A673 (cell line): ENCODE data around the gene ADAM10.

ENCODE experiments used
- EZH2 ChIP-seq: fragments of 200-600 bp; sonication (generic); IDR thresholded peaks from 2 replicates; pipeline ENCODE4 v1.6.1; 2017; ENCODE audit warnings: borderline replicate concordance, low read depth, mild to moderate bottlenecking, mixed read lengths, antibody characterized with exemption, low read length; ENCODE audit not compliant: poor library complexity, severe bottlenecking
- TF ChIP-seq, protein P1 (sequence below): fragments of 300-800, 200-600 bp; sonication (generic); conservative IDR thresholded peaks from 2 replicates; pipeline ENCODE4 v1.5.1; 2017; ENCODE audit warnings: low read depth, mild to moderate bottlenecking, antibody characterized with exemption, low read length, moderate library complexity, mixed read lengths

DNA sequence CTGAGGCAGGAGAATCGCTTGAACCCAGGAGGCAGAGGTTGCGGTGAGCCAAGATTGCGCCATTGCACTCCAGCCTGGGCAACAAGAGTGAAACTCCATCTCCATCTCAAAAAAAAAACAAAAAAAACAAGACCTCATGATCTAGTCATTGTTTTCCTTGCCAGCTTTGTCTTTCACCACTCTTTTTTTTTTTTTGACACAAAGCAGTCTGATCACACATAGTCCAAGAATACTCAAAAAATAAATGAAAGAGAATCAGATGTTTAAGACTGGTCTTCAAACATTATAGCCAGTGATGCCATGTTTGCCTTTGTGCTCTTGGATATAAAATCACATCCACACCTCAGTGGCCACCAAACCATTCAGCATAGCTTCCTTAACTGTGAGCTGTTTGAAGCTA lies 5.8 kb upstream of the ADAM10 start:
- TF ChIP-seq, protein P1, sequence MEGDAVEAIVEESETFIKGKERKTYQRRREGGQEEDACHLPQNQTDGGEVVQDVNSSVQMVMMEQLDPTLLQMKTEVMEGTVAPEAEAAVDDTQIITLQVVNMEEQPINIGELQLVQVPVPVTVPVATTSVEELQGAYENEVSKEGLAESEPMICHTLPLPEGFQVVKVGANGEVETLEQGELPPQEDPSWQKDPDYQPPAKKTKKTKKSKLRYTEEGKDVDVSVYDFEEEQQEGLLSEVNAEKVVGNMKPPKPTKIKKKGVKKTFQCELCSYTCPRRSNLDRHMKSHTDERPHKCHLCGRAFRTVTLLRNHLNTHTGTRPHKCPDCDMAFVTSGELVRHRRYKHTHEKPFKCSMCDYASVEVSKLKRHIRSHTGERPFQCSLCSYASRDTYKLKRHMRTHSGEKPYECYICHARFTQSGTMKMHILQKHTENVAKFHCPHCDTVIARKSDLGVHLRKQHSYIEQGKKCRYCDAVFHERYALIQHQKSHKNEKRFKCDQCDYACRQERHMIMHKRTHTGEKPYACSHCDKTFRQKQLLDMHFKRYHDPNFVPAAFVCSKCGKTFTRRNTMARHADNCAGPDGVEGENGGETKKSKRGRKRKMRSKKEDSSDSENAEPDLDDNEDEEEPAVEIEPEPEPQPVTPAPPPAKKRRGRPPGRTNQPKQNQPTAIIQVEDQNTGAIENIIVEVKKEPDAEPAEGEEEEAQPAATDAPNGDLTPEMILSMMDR: no peak
- no peak for TF ChIP-seq EZH2
